CD4-positive, CD25-positive, alpha-beta regulatory T cell (primary cell): ENCODE results near the gene CCDC157. TPM values are rescaled to one million over a fixed set of nuclear protein-coding genes. Genes with fewer than 3 reads are reported as not detected.

Experiments used
- ATAC-seq, 2 donors: fragments of 150-1000 bp; cut with Tn5 transposase; one replicate each; pipeline ENCODE4 v1.10.0; 2021; ENCODE audit warnings: low read depth in 2 of 2, moderate number of reproducible peaks in 2 of 2, moderate library complexity in 1 of 2
- DNase-seq, 3 donors: peaks; one replicate each; pipeline versions ENCODE4 v3.0.0 to v3.0.0-alpha.2; 2012 to 2022; ENCODE audit warnings: mixed read lengths in 1 of 3
- H3K27ac ChIP-seq: one replicate; pipeline ENCODE4 v1.7.0; 2013; ENCODE audit warnings: mild to moderate bottlenecking, low read length; ENCODE audit not compliant: insufficient read depth, poor library complexity, severe bottlenecking
- H3K27me3 ChIP-seq: one replicate; pipeline ENCODE4 v1.7.0; 2013; ENCODE audit warnings: low read length; ENCODE audit not compliant: control insufficient read depth, insufficient read depth
- H3K36me3 ChIP-seq: one replicate; pipeline ENCODE4 v1.7.0; 2013; ENCODE audit warnings: mild to moderate bottlenecking, low read length, moderate library complexity; ENCODE audit not compliant: control insufficient read depth, insufficient read depth
- H3K4me1 ChIP-seq: 2 replicates; pipeline ENCODE4 v1.7.0; 2013; ENCODE audit warnings: mild to moderate bottlenecking, low read length; ENCODE audit not compliant: insufficient read depth, control insufficient read depth, poor library complexity, severe bottlenecking
- H3K4me3 ChIP-seq: one replicate; pipeline ENCODE4 v1.7.0; 2013; ENCODE audit warnings: low read depth, mild to moderate bottlenecking, low read length, moderate library complexity
- H3K9me3 ChIP-seq, 2 experiments: 1 replicate in 1 of 2; 2 replicates in 1 of 2; pipeline ENCODE4 v1.7.0; 2013; ENCODE audit warnings: low read length in 2 of 2, mild to moderate bottlenecking in 1 of 2, moderate library complexity in 1 of 2; ENCODE audit not compliant: control insufficient read depth in 2 of 2
- H3K27ac Mint-ChIP-seq, 3 donors: one replicate each; pipeline ENCODE4 v1.8.0; 2020 to 2022; ENCODE audit warnings: mild to moderate bottlenecking in 3 of 3, mixed read lengths in 3 of 3, moderate library complexity in 2 of 3
- H3K27me3 Mint-ChIP-seq: one replicate; pipeline ENCODE4 v1.8.0; 2022; ENCODE audit warnings: mild to moderate bottlenecking, mixed read lengths
- H3K36me3 Mint-ChIP-seq: one replicate; pipeline ENCODE4 v1.8.0; 2020; ENCODE audit warnings: mixed read lengths
- H3K4me1 Mint-ChIP-seq, 4 donors: one replicate each; pipeline ENCODE4 v1.8.0; 2020 to 2022; ENCODE audit warnings: mixed read lengths in 4 of 4, mild to moderate bottlenecking in 1 of 4
- H3K4me3 Mint-ChIP-seq, 4 donors: one replicate each; pipeline ENCODE4 v1.8.0; 2020 to 2022; ENCODE audit warnings: mild to moderate bottlenecking in 4 of 4, mixed read lengths in 4 of 4, moderate library complexity in 3 of 4
- H3K9me3 Mint-ChIP-seq, 7 donors: one replicate each; pipeline ENCODE4 v1.8.0; 2020 to 2022; ENCODE audit warnings: mixed read lengths in 7 of 7, mild to moderate bottlenecking in 3 of 7, moderate library complexity in 2 of 7
- polyA plus RNA-seq, 4 donors: library from polyadenylated mRNA; unstranded; fragments of 300-500 nt; fragmentation: Illumina TruSeq; gene quantifications; one replicate each; pipeline ENCODE4 v1.2.3, GENCODE V29; 2021
- total RNA-seq: library from RNA; stranded (reverse); gene quantifications from one replicate; pipeline ENCODE4 v1.2.3, GENCODE V29; 2022

Gene CCDC157
- total and polyA plus RNA-seq, 5 donors from 2014 or later, result 1.3 to 7.1 (median 2.0) TPM

GRCh38 chr22:30385942-30386341 lies 29.1 kb downstream of the CCDC157 start:
- no peaks in the 10 kb centered on the region for H3K36me3 Mint-ChIP-seq
- peaks cover 2 to 15% (median 7%) of the 10 kb centered on the region in 4 donors for H3K4me1 Mint-ChIP-seq
- Histone ChIP-seq H3K4me1 (peaks cover 11% of the 10 kb centered on the region), H3K4me3 (no peak overlapping the region), H3K27ac (no peak overlapping the region), H3K9me3 (no peaks in the 10 kb centered on the region), H3K27me3 (no peaks in the 10 kb centered on the region), H3K36me3 (no peaks in the 10 kb centered on the region)
- H3K4me3 Mint-ChIP-seq, result peak overlapping the region; percentile 79 to 90 (median 86)
- DNase-seq, result no peak
- H3K27ac Mint-ChIP-seq, result peak overlapping the region in 1 of 3 donors; percentile 55
- ATAC-seq, result no peak
- peaks cover 0 to under 1% (median 0%) of the 10 kb centered on the region in 7 donors for H3K9me3 Mint-ChIP-seq
- H3K27me3 Mint-ChIP-seq, result peaks cover 8% of the 10 kb centered on the region

DNA sequence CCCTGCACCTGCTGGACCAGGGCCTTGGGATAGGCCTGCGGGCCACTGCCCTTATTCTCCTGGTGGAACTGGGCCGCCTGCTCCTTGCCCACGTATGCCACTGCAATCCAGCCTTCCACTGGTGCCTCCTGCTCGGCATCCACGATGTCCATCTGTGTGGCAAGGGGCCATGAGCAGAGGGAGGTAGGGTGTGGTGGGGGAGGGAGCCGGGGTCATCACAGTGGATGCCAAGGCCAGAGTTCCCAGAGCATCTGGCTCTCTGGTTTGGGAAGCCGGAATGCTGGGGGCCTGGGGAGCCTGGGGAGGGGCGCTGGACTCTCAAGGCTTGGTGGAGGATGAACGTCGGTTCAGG lies 29.8 kb downstream of the CCDC157 start:
- Histone ChIP-seq H3K9me3 (no peaks in the 10 kb centered on the region), H3K27ac (no peak overlapping the region), H3K27me3 (no peaks in the 10 kb centered on the region), H3K4me3 (no peak overlapping the region), H3K36me3 (no peaks in the 10 kb centered on the region), H3K4me1 (peaks cover 11% of the 10 kb centered on the region)
- Mint-ChIP-seq H3K9me3 (no peaks in the 10 kb centered on the region), H3K4me3 (peak overlapping the region; percentile 79 to 90 (median 86)), H3K27me3 (peaks cover 13% of the 10 kb centered on the region), H3K36me3 (no peaks in the 10 kb centered on the region), H3K4me1 (peaks cover 4 to 21% (median 11%) of the 10 kb centered on the region in 4 donors), H3K27ac (peak overlapping the region in 1 of 3 donors; percentile 55)
- DNase-seq, result no peak
- ATAC-seq, result no peak

DNA sequence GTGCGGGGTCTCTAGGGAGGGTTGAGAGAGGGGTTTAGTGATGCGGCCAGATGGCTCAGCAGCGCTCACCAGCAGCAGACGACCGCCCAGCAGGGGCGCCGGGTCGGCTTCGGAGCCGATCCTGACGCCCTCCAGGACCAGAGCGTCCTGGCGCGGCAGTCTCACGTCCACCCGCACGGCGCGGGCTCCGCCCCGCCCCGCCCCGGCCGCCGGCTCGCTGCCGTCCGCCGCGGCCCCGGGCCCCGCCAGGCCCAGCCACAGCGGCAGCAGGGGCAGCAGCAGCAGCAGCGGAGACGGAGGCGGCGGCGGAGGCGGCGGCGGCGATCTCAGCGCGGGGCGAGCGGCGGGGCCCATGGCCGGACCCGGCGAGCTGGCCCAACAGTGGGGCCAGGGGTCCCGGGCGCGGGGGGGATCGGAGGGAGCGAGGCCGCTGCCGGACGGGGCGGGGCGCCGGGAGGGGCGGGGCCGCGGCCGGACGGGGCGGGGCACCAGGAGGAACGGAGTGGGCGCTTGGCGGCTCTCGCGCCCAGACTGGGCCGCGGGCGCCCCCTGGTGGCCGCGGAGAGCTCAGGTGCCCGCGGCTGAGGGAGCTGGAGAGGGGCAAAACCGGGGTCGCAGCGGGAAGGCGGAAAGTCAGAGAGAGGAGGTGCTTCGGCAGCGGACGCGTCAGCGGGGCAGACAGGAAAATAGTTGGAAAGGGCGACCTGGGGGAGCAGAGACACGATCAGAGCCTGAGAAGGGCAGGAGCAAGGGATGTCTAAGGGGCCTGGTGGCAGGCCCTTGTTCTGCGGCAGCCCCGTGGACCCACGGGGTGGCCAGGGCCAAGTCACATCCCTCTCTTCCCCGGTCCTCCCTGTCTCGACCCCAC lies 30.4 kb downstream of the CCDC157 start, which contains the start of gene RNF215:
TSS of gene RNF215 (minus strand) at position 452 of the 868 bp plus-strand sequence. CDS start at position 354, 98 bp downstream.
- Mint-ChIP-seq H3K4me3 (peak within 1 kb of the TSS; percentile 82 to 90 (median 86)), H3K27ac (peak within 1 kb of the TSS in 1 of 3 donors; percentile 71), H3K27me3 (peaks cover 13% of the 10 kb centered on the region), H3K4me1 (peaks cover 4 to 22% (median 11%) of the 10 kb centered on the region in 4 donors), H3K36me3 (no peaks in the 10 kb centered on the region), H3K9me3 (no peaks in the 10 kb centered on the region)
- H3K27me3 ChIP-seq, result no peaks in the 10 kb centered on the region
- H3K4me1 ChIP-seq, result peaks cover 11% of the 10 kb centered on the region
- H3K4me3 ChIP-seq, result no peak within 1 kb of the TSS
- H3K27ac ChIP-seq, result no peak within 1 kb of the TSS
- no peaks in the 10 kb centered on the region for H3K9me3 ChIP-seq
- DNase-seq (peak; percentile 78 to 79 (median 78)), ATAC-seq (peak; percentile 87)
- no peaks in the 10 kb centered on the region for H3K36me3 ChIP-seq

GRCh38 chr22:30390974-30391691 lies 34.3 kb downstream of the CCDC157 start:
- Histone ChIP-seq H3K27me3 (no peaks in the 10 kb centered on the region), H3K4me1 (peaks cover 12% of the 10 kb centered on the region), H3K27ac (no peak overlapping the region), H3K36me3 (no peaks in the 10 kb centered on the region), H3K9me3 (no peaks in the 10 kb centered on the region), H3K4me3 (no peak overlapping the region)
- Mint-ChIP-seq H3K4me3 (peak overlapping the region in 2 of 4 donors; percentile 15 to 44), H3K36me3 (no peaks in the 10 kb centered on the region), H3K27me3 (peaks cover 27% of the 10 kb centered on the region), H3K9me3 (peaks cover 0 to 1% (median 0%) of the 10 kb centered on the region in 7 donors), H3K4me1 (peaks cover 0 to 28% (median 10%) of the 10 kb centered on the region in 4 donors), H3K27ac (peak overlapping the region in 2 of 3 donors; percentile 73 to 92)
- peak; percentile 56 to 60 for ATAC-seq
- DNase-seq, result peak; percentile 64 to 86 (median 80)

DNA sequence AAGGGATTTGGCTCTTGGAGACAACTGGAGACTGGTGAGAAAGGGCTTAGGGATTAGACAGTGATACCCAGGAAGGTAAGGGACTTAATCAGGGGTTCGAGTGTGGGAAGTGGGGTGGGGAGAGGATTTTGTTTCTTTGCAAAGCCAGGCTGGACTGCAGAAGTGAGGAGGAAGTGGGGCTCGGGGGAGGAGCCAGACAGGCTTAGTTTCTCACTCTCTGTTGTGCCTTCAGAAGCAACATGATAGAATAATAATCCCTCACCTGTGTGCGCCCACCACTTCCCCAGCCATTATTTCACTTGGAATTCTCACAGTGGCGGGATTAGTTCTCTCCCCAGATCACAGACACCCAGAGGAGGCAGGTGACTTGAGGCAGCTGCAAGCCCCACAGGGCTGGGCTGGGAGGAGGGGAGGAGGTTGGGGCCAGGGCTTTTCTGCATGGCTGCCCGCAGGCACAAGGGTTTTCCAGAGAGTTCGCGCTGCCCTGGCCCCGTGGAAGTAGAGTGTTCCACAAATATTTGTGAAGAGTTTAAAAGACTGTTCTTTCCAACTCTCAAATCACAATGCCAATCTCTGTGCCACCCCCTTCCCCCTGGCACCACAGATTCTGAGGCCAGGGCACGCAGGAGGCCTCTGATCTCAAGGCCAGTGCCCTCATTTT lies 36.0 kb downstream of the CCDC157 start:
- Mint-ChIP-seq H3K4me1 (peaks cover 0 to 28% (median 16%) of the 10 kb centered on the region in 4 donors), H3K9me3 (peaks cover 0 to 1% (median 0%) of the 10 kb centered on the region in 7 donors), H3K4me3 (no peak overlapping the region), H3K36me3 (no peaks in the 10 kb centered on the region), H3K27me3 (peaks cover 32% of the 10 kb centered on the region), H3K27ac (no peak overlapping the region)
- H3K9me3 ChIP-seq, result no peaks in the 10 kb centered on the region
- no peaks in the 10 kb centered on the region for H3K36me3 ChIP-seq
- H3K4me3 ChIP-seq, result no peak overlapping the region
- H3K4me1 ChIP-seq, result peaks cover 18% of the 10 kb centered on the region
- peak in 1 of 3 donors; percentile 32 for DNase-seq
- no peak for ATAC-seq
- H3K27me3 ChIP-seq, result no peaks in the 10 kb centered on the region
- no peak overlapping the region for H3K27ac ChIP-seq

DNA sequence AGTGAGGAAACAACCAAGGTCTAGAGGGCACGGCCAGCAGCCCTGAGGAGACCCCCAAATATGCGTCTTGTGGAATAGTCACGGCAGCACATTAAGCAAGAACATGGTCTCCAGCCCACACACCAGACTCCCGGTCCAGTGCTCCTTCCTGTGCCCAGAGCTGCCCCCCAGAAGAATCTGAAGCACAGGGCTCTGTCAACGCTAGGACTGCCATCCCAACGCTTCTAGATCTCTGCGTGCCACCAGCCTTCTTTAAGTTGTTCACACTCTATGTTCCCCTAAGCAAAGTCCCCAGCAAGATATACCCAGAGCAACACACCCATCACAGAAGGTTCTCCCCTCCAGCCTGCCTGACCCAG lies 36.5 kb downstream of the CCDC157 start:
- peaks cover 0 to 1% (median 0%) of the 10 kb centered on the region in 7 donors for H3K9me3 Mint-ChIP-seq
- no peak overlapping the region for H3K27ac Mint-ChIP-seq
- H3K36me3 ChIP-seq, result no peaks in the 10 kb centered on the region
- H3K27me3 ChIP-seq, result peaks cover under 1% of the 10 kb centered on the region
- H3K4me3 Mint-ChIP-seq, result peak overlapping the region in 2 of 4 donors; percentile 36 to 60
- peaks cover 0 to 33% (median 19%) of the 10 kb centered on the region in 4 donors for H3K4me1 Mint-ChIP-seq
- no peak for ATAC-seq
- H3K9me3 ChIP-seq, result no peaks in the 10 kb centered on the region
- H3K4me1 ChIP-seq, result peaks cover 23% of the 10 kb centered on the region
- no peak for DNase-seq
- H3K27me3 Mint-ChIP-seq, result peaks cover 35% of the 10 kb centered on the region
- H3K36me3 Mint-ChIP-seq, result no peaks in the 10 kb centered on the region
- no peak overlapping the region for H3K27ac ChIP-seq
- H3K4me3 ChIP-seq, result no peak overlapping the region

DNA sequence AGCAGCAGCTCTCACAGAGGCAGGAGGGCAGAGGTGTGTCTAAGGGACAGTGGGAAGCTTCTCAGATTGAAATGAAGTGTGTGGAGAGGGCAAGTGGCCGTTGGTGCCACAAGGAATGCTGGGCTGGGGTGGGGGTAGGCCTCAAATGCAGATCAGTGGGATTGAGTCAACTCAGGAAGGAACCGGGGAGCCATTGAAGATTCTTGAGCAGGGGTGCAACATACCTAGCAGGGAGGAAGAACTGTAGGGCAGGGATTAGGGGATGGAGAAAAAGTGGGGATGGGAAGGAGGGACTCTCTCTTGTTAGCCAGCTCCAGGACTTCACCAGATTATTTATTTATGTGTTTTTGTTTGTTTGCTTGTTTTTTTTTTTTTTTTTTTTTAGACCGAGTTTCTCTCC lies 37.1 kb downstream of the CCDC157 start:
- H3K4me3 ChIP-seq, result no peak overlapping the region
- peaks cover 0 to 1% (median 0%) of the 10 kb centered on the region in 7 donors for H3K9me3 Mint-ChIP-seq
- peaks cover 32% of the 10 kb centered on the region for H3K27me3 Mint-ChIP-seq
- no peak overlapping the region for H3K27ac ChIP-seq
- no peak for DNase-seq
- H3K4me1 Mint-ChIP-seq, result peaks cover 0 to 39% (median 24%) of the 10 kb centered on the region in 4 donors
- H3K36me3 ChIP-seq, result no peaks in the 10 kb centered on the region
- peak overlapping the region in 2 of 4 donors; percentile 36 to 60 for H3K4me3 Mint-ChIP-seq
- no peak for ATAC-seq
- peaks cover 5% of the 10 kb centered on the region for H3K27me3 ChIP-seq
- H3K27ac Mint-ChIP-seq, result peak overlapping the region in 2 of 3 donors; percentile 27 to 61
- H3K9me3 ChIP-seq, result no peaks in the 10 kb centered on the region
- H3K36me3 Mint-ChIP-seq, result no peaks in the 10 kb centered on the region
- peaks cover 27% of the 10 kb centered on the region for H3K4me1 ChIP-seq
